Fibroblast of skin of left quadriceps (primary cell): ENCODE results near the gene CLEC4M.
A peak's percentile ranks its signal among the peaks of the same experiment; 100 is the strongest.
"Not testable (repeated sequence)": the region's sequence is repeated elsewhere in the genome, so short reads cannot be mapped to it uniquely, and the experiment has no call there.

Source experiments
- DNase-seq, 2 experiments: peaks; one replicate each; pipeline ENCODE4 v3.0.0-alpha.2; 2013; ENCODE audit warnings: low read depth in 2 of 2

The CLEC4M gene

GRCh38 chr19:7742575-7742974 is 20.5 kb upstream of the CLEC4M start:
- no peak for DNase-seq

- no peak for DNase-seq
These were observed 20.1 kb upstream of the CLEC4M start for GRCh38 chr19:7742991-7743390.

- no peak for DNase-seq
These were observed 19.6 kb upstream of the CLEC4M start for GRCh38 chr19:7743425-7743841.

GRCh38 chr19:7744199-7744786 is 18.8 kb upstream of the CLEC4M start:
- DNase-seq = no peak

GRCh38 chr19:7744871-7745650 is 18.0 kb upstream of the CLEC4M start:
- no peak for DNase-seq

- not testable (repeated sequence) for DNase-seq
These were observed 16.7 kb upstream of the CLEC4M start for GRCh38 chr19:7746306-7746705.

- DNase-seq = no peak
These were observed 15.8 kb upstream of the CLEC4M start, which contains the start of gene CD209 for GRCh38 chr19:7746903-7747884. TSS of gene CD209 (minus strand) at chr19:7747534. CDS start at chr19:7747511, 23 bp downstream.

- DNase-seq = no peak
These were observed 14.9 kb upstream of the CLEC4M start for GRCh38 chr19:7748171-7748570.

- DNase-seq = no peak
These were observed 14.3 kb upstream of the CLEC4M start for GRCh38 chr19:7748756-7749155.

GRCh38 chr19:7751157-7751783 is 11.8 kb upstream of the CLEC4M start:
- no peak for DNase-seq

- no peak for DNase-seq
These were observed 6.8 kb upstream of the CLEC4M start for GRCh38 chr19:7756258-7756657.

- no peak for DNase-seq
These were observed 5.7 kb upstream of the CLEC4M start for GRCh38 chr19:7757358-7757757.

- DNase-seq = no peak
These were observed 3.9 kb upstream of the CLEC4M start for GRCh38 chr19:7759156-7759555.

- no peak for DNase-seq
These were observed 653 bp downstream of the CLEC4M start for GRCh38 chr19:7763696-7764095.

- DNase-seq = not testable (repeated sequence)
These were observed 1.1 kb downstream of the CLEC4M start for GRCh38 chr19:7764157-7764556.

GRCh38 chr19:7765043-7765442 is 2.0 kb downstream of the CLEC4M start:
- DNase-seq = not testable (repeated sequence)

- no peak for DNase-seq
These were observed 3.5 kb downstream of the CLEC4M start for GRCh38 chr19:7766535-7766934.

GRCh38 chr19:7767487-7767886 is 4.4 kb downstream of the CLEC4M start:
- no peak for DNase-seq

GRCh38 chr19:7769171-7769570 is 6.1 kb downstream of the CLEC4M start:
- no peak for DNase-seq

GRCh38 chr19:7771072-7771471 is 8.0 kb downstream of the CLEC4M start:
- no peak for DNase-seq

GRCh38 chr19:7772752-7773291 is 9.8 kb downstream of the CLEC4M start:
- peak; percentile 18 to 29 for DNase-seq
